ENCODE measurements around the gene STAC2. TPM values are rescaled to one million over a fixed set of nuclear protein-coding genes. Genes with fewer than 3 reads are reported as not detected.

The STAC2 gene
- total and polyA plus RNA-seq, 7 donors: 0.07 to 1.2 (median 0.32) TPM; not detected in 1

GRCh38 chr17:39221572-39221971 is 4.2 kb downstream of the STAC2 start:
- Histone ChIP-seq H3K4me1 (peaks cover 23% of the 10 kb centered on the region), H3K36me3 (ENCODE audit: insufficient read depth in 1 of 2, low read depth in 1 of 2) (no peaks in the 10 kb centered on the region), H3K27me3 (ENCODE audit: insufficient read depth in 3 of 3, low read length in 2 of 3) (peaks cover 0 to 22% (median 7%) of the 10 kb centered on the region in 3 donors), H3K9me3 (no peaks in the 10 kb centered on the region), H3K27ac (no peak overlapping the region), H3K4me3 (no peak overlapping the region)
- no peak for TF ChIP-seq CTCF (IDR thresholded peaks at IDR 0.05)
- WGBS, 3 donors: 96% methylated on average over 6 of the region's 6 CpGs
- DNase-seq (no peak), ATAC-seq (no peak)
- intact Hi-C loops (cut with DNase I): no loop called here

- intact Hi-C loops (cut with DNase I): loop anchor here in 1 of 2 donors (10.0 kb wide), 1 partner anchor 145 kb away; no protein-coding TSS in a partner anchor
- DNase-seq: peak in 1 of 2 donors; percentile 75
- H3K4me1 ChIP-seq: peaks cover 13% of the 10 kb centered on the region
- WGBS, 3 donors: 15 to 26% (median 23%) methylated on average over 8 of the region's 8 CpGs
- no peaks in the 10 kb centered on the region for H3K36me3 ChIP-seq (ENCODE audit: insufficient read depth in 1 of 2, low read depth in 1 of 2)
- H3K4me3 ChIP-seq: no peak overlapping the region
- peak; percentile 67 to 82 (median 79) for ATAC-seq
- peak overlapping the region; percentile 55 for H3K27ac ChIP-seq
- peaks cover 0 to 3% (median 0%) of the 10 kb centered on the region in 3 donors for H3K27me3 ChIP-seq (ENCODE audit: insufficient read depth in 3 of 3, low read length in 2 of 3)
- H3K9me3 ChIP-seq: no peaks in the 10 kb centered on the region
- no peak for TF ChIP-seq CTCF (IDR thresholded peaks at IDR 0.05)
Observed at GRCh38 chr17:39219647-39220154, 6.0 kb downstream of the STAC2 start.

- no peak for ATAC-seq
- Histone ChIP-seq H3K27me3 (ENCODE audit: insufficient read depth in 3 of 3, low read length in 2 of 3) (no peaks in the 10 kb centered on the region), H3K27ac (no peak overlapping the region), H3K9me3 (no peaks in the 10 kb centered on the region), H3K4me1 (peaks cover 13% of the 10 kb centered on the region), H3K4me3 (no peak overlapping the region), H3K36me3 (ENCODE audit: insufficient read depth in 1 of 2, low read depth in 1 of 2) (no peaks in the 10 kb centered on the region)
- 29 to 58% (median 36%) methylated on average over 8 of the region's 8 CpGs for WGBS, 3 donors
- no peak for DNase-seq
- intact Hi-C loops (cut with DNase I): loop anchor here in 1 of 2 donors (10.0 kb wide), 1 partner anchor 144 kb away; no protein-coding TSS in a partner anchor
- TF ChIP-seq CTCF (IDR thresholded peaks at IDR 0.05): no peak
Observed at GRCh38 chr17:39218906-39219305, 6.8 kb downstream of the STAC2 start.

- DNase-seq (no peak), ATAC-seq (no peak)
- H3K4me3 ChIP-seq: no peak overlapping the region
- H3K36me3 ChIP-seq (ENCODE audit: insufficient read depth in 1 of 2, low read depth in 1 of 2): no peaks in the 10 kb centered on the region
- WGBS, 3 donors: 53 to 59% (median 58%) methylated on average over 24 of the region's 24 CpGs
- H3K4me1 ChIP-seq: peaks cover 13% of the 10 kb centered on the region
- H3K27me3 ChIP-seq (ENCODE audit: insufficient read depth in 3 of 3, low read length in 2 of 3): no peaks in the 10 kb centered on the region
- no peak overlapping the region for H3K27ac ChIP-seq
- intact Hi-C loops (cut with DNase I): loop anchor here in 1 of 2 donors (10.0 kb wide), 1 partner anchor 143 kb away; no protein-coding TSS in a partner anchor
- no peak for TF ChIP-seq CTCF (IDR thresholded peaks at IDR 0.05)
- no peaks in the 10 kb centered on the region for H3K9me3 ChIP-seq
Observed at GRCh38 chr17:39217734-39218369, 7.9 kb downstream of the STAC2 start.

All from psoas muscle (tissue), 8 donors.